HG03135 (cell line): ENCODE measurements around the gene GALNTL6.
"Not testable (repeated sequence)": the region's sequence is repeated elsewhere in the genome, so short reads cannot be mapped to it uniquely, and the experiment has no call there.

Source experiments
- ATAC-seq: cut with Tn5 transposase; IDR thresholded peaks from one replicate; pipeline ENCODE4 v1.9.1; 2021; ENCODE audit warnings: mild to moderate bottlenecking, moderate library complexity; ENCODE audit not compliant: unreplicated experiment

The GALNTL6 gene

DNA sequence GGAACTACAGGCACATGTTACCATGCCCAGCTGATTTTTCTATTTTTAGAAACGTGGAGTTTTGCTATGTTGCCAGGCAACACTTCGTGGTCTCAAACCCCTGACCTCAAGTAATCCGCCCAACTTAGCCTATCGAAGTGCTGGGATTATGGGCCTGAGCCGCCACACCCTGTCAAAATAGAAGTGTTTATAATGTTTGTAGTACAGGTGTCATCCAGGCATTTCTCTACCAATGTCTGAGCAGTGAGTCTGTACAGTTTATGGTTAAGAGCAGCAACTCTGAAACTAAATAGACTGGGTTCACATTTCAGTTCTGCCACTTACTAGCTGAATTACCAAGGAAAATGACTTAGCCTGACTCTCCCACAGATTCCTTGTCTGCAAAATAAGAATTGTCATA lies 895.0 kb downstream of the GALNTL6 start:
- no peak for ATAC-seq

DNA sequence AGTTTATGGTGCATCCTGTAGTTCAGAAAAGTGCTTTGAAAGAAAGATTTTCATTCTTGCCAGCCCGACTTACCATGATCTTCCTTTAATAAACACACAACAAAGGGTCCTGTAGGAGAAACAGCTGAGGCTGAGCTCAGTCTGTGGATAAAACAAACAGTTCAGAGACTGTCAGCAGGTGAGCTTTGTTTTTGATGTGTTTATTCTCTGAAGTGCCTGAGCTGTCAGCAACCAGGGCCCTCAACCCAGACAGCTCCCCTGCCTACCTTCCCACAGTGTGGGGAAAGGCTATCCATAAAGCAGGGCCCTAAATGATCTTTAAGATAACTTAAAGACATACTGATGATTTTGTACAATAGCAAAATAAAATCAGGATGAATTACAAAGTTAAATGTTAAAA lies 896.2 kb downstream of the GALNTL6 start:
- ATAC-seq, result no peak

DNA sequence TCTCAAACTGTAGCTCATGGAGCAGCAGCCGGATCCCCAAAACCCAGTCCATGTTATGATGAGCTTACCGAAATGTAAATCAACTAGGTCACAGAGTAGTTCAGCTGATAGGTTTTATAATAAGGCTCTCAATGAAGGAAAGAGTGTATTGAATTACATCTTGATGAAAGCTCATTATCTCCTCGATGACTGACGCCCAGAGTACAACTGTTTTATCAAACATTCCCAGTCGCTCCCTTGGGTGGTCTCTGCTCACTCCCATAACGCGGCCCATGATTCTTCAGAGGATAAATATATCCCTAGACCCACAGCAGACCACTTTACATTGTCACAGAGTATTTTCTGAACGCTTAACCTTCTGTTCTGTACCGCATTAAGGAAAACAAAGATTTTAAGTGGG lies 903.1 kb downstream of the GALNTL6 start:
- ATAC-seq, result no peak

- ATAC-seq, result no peak
These were observed 908.5 kb downstream of the GALNTL6 start for GRCh38 chr4:172721659-172722058.

GRCh38 chr4:172725581-172725980 lies 912.4 kb downstream of the GALNTL6 start:
- no peak for ATAC-seq

- no peak for ATAC-seq
These were observed 912.8 kb downstream of the GALNTL6 start for GRCh38 chr4:172726001-172726423.

- ATAC-seq, result no peak
These were observed 914.4 kb downstream of the GALNTL6 start for GRCh38 chr4:172727631-172728030.

GRCh38 chr4:172733645-172734044 lies 920.4 kb downstream of the GALNTL6 start:
- ATAC-seq, result not testable (repeated sequence)

GRCh38 chr4:172734555-172734954 lies 921.4 kb downstream of the GALNTL6 start:
- no peak for ATAC-seq

- no peak for ATAC-seq
These were observed 922.8 kb downstream of the GALNTL6 start for GRCh38 chr4:172736046-172736445.

DNA sequence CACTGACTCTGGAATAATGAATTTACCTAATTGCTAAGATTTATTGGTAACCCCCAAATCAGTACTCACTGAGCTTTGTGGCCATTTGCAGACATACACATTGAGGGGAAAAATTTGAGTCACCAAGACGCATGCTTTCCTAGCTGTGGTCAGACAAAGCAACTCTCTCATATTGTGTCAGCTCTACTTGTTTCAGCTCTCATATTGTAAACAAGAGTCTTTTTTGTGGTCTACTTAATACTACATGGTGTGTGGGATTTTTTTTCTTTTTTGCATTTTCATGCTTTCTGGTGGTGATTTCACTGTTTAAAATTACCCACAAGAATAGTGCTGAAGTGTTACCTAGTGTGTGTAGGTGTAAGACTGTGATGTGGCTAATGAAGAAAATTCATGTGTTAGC lies 927.2 kb downstream of the GALNTL6 start:
- ATAC-seq, result peak; percentile 87

DNA sequence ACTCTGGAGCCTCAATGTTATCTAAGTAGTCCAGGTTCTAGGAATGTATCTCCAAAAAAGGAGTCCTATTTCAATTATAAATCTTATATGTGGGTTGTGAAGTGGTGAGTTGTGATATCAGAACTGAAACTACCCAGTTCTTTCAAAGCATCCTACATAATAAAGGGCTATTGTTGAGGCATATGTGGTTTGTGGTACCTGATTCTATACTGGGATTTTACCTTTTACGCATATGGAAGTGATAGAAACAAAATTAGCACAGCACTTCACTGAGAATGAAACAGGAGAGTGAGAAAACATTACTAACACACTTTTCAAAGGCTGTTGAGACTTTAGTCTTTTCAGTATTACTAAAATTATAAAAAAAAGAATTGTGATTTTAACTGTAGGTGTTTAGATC lies 937.7 kb downstream of the GALNTL6 start:
- peak; percentile 87 for ATAC-seq

- ATAC-seq, result no peak
These were observed 938.3 kb downstream of the GALNTL6 start for GRCh38 chr4:172751550-172751949.

DNA sequence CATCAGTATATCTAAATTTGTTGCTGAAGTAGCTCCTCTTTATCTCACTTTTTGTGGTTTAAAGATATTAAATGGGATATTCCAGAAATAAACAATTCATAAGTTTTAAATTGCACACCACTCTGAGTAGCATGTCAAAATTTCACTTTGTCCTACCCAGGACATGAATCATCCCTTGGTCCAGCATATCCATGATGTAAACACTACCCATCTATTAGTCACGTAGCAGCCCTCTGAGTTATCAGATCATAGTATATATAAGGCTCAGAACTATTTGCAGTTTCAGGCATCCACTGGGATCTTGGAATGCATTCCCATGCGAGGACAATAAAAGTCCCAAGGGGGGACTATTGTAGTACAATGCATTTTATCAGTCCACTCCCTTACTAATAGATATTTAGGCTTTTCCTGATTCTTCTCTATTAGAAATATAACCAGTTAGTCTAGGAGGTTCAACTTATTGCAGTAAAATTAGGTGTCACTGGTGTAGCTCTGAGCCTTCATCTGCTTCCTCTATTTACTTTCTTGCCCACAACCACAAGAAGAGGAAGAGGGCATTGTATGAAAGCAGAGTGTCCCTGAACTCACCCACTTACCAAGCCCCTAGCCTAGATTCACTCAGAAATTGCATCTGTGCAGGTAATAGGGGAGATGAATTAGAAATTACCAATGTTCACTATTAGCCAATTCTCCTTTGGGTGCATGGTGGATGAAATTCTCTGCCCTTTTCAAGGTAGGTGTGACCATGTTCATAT lies 945.6 kb downstream of the GALNTL6 start:
- ATAC-seq, result no peak

DNA sequence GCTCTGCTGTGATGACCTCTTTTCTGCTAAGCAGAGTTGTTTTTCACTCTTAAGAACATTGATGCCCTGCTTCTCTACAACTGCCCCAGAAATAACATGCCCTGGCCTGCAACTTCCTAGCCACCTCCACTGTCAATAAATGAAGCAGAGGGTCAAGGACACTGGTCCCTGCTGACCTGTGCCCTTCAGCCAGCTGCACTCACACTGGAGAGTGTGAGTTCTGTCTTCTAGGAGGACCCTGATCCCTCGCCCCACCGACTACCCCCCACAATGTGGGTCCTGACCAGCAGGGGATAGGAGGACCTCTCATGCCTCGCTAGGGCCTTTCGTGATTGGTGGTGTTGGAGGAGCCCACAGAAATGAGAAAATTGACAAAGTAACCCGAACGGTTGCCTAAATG lies 947.3 kb downstream of the GALNTL6 start:
- ATAC-seq, result no peak

- ATAC-seq, result no peak
These were observed 949.7 kb downstream of the GALNTL6 start for GRCh38 chr4:172762895-172763294.

DNA sequence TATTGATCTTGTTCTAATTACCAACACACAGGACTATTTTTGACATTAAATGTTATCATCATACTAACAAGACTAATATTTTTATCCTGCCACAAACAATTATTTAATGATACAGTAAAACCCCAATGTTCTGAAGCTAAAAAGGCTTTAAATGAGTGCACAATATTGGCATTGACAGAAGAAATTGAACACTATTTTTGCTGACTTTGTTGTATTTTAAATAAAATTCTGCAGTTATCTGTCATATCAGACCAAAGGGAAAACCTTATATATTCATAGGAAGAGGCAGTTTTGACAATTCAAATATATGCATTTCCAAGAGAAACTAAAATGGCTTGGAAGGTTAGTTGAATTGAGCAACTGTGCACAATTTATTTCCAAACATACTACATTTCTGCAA lies 957.6 kb downstream of the GALNTL6 start:
- ATAC-seq, result no peak

DNA sequence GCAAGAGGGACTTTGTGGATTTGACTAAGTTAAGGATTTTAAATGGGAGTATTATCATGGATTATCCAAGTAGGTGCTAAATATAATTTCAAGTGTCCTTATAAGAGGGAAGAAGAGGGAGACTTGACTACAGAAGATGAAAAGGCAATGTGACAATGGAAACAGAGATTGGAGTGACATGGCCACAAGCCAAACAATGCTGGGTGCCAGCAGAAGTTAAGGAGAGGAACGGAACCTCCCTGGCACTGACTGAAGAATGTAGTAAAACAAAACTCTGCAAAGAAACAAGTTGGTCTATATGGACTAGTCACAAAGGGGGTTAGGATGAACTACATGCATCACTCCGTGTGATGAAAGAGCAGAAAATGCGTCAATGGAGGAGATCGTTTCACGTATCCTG lies 959.6 kb downstream of the GALNTL6 start:
- ATAC-seq, result no peak

DNA sequence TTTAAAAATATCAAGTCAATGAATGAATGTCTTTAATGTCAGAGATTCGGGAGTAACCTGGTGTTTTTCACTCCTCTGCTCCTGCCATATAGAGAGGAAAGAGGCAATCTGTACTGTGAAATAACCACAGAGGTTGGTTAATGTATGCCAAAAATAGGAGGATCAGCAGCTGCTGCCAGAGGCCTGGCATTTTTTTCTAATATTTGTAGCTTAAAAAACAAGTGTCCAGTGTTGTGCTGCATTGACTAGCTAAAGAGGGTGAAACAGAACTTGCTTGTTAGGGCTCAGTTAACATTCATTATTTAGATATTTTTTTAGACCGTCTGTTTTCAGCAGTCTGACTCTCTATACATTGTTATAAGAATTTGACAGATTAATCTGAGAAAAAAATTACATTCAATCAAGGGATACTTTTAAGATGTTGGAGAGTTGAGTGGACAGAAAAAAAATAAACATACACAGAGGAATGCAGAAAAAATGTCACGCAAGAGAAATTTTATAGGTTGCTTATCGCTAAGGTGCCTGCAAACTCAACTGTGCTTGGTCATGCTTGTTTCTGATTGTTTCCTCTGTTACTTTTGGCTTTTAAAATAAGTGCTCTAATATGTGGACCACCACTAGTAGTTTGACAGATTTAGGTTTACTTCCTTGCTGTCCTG lies 963.1 kb downstream of the GALNTL6 start:
- no peak for ATAC-seq

- no peak for ATAC-seq
These were observed 964.7 kb downstream of the GALNTL6 start for GRCh38 chr4:172777729-172778431.

DNA sequence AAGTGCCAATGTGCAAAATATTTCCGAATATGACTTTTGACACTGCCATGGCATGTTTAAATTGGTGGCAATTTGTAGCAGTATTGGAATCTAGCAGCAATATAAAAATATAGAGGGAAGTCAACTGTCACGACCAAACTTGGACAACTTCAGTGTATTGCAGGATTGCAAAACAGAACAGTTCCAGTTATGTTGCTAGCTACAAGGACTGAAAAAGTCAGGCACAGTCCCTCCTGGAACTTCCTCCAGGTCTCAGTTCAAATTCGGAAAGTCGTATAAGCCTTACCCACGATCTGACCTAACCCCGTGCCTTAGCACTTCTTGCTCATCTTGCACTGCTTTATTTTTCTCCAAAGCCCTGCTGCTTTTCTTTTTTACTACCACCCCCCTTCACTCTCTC lies 965.4 kb downstream of the GALNTL6 start:
- ATAC-seq, result no peak

- ATAC-seq, result no peak
These were observed 967.4 kb downstream of the GALNTL6 start for GRCh38 chr4:172780566-172781081.
